Body of pancreas (tissue), 4 donors: ENCODE data around the gene MICAL2. TPM values are rescaled to one million over a fixed set of nuclear protein-coding genes. Genes with fewer than 3 reads are reported as not detected.
A peak's percentile ranks its signal among the peaks of the same experiment; 100 is the strongest.

ENCODE experiments used
- ATAC-seq: fragments of 150-250 bp; one replicate; pipeline ENCODE4 v1.9.1; 2016
- DNase-seq, 4 donors: peaks; one replicate each; pipeline ENCODE4 v3.0.0-alpha.2; 2019
- H3K27ac ChIP-seq, 4 donors: fragments of 200-600 bp; sonication (generic); 1 replicate in 3 of 4; 2 replicates in 1 of 4; pipeline versions ENCODE4 v1.5.1 to v1.6.1; 2016 to 2019; ENCODE audit warnings: mild to moderate bottlenecking in 1 of 4, mixed read lengths in 1 of 4, moderate library complexity in 1 of 4
- H3K27me3 ChIP-seq, 2 donors: fragments of 200-600 bp; sonication (generic); one replicate each; pipeline ENCODE4 v1.6.0; 2016; ENCODE audit warnings: mild to moderate bottlenecking in 1 of 2
- H3K36me3 ChIP-seq, 2 donors: fragments of 200-600 bp; sonication (generic); replicated peaks in 1 of 2; 2 replicates each; pipeline ENCODE4 v1.5.1; 2016; ENCODE audit warnings: low read depth in 2 of 2; ENCODE audit not compliant: insufficient read depth in 1 of 2
- H3K4me1 ChIP-seq: fragments of 200-600 bp; sonication (generic); one replicate; pipeline ENCODE4 v1.6.0; 2016
- H3K4me3 ChIP-seq, 2 donors: fragments of 200-600 bp; sonication (generic); 1 replicate in 1 of 2; 2 replicates in 1 of 2; pipeline ENCODE4 v1.5.1; 2016 to 2019
- H3K9me3 ChIP-seq, 3 donors: fragments of 200-600 bp; sonication (generic); 1 replicate in 2 of 3; 2 replicates in 1 of 3; pipeline ENCODE4 v1.5.1; 2016
- POLR2A ChIP-seq, 3 donors: fragments of 450-650 bp; IDR thresholded peaks; one replicate each; pipeline ENCODE4 v1.6.1; 2016; ENCODE audit warnings: antibody characterized with exemption in 3 of 3, mild to moderate bottlenecking in 2 of 3
- WGBS, 2 donors: methylation state at CpG; one replicate each; pipeline ENCODE4 v1.1.5; 2017; 5-methylcytosine and 5-hydroxymethylcytosine counted together
- intact Hi-C: fragments of 100-400 bp; cut with DNase I; formaldehyde crosslinking; loops from one replicate; pipeline ENCODE4 v1.15.1; 2023
- total RNA-seq, 2 donors: library from RNA; depleted of rRNA; stranded (reverse); fragments of >200 nt; gene quantifications; one replicate each; pipeline ENCODE4 v1.1.0, GENCODE V29; 2016
- TF ChIP-seq, protein P1 (sequence below), 7 experiments: fragments of 450-650 bp in 4 of 7; fragments of 200-600 bp in 3 of 7; sonication (generic) in 3 of 7; IDR thresholded peaks; one replicate each; pipeline ENCODE4 v1.5.1; 2016 to 2019; ENCODE audit warnings: antibody characterized with exemption in 7 of 7

The MICAL2 gene
- total RNA-seq, 2 donors from 2014 or later: 16.6 to 24.4 TPM

DNA sequence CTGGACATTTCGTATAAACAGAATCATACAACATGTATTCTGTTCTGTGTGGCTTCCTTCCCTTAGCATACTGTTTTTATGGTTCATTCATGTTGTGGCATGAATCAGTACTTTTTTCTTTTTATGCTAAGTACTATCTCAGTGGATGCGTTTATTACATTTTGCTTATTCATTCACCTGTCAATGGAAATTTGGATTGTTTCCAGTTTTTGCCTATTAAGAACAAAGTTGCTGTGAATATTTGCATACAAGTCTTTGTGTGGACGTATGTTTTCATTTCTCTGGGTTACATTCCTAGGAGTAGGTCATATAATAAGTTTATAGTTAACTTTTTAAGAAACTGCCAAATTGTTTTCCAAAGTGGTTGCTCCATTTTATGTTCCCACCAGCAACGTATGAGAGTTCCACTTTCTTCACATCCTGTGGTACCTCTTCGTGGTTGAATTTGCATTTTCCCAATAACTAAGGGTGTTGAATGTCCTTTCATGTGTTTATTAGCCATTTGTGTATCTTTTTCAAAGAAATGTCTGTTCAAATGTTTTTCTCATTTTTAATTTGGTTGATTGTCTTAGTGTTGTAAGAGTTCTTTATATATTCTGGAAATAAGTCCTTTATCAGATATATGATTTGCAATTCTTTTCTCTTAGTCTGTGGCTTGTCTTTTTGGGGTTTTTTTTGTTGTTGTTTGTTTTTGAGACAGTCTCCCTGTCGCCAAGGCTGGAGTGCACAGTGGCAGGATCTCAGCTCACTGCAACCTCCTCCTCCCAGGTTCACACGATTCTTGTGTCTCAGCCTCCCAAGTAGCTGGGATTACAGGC, 46.0 kb upstream of the MICAL2 start:
- WGBS, 2 donors: 73 to 81% methylated on average over 7 of the region's 7 CpGs
- no peaks in the 10 kb centered on the region for H3K36me3 ChIP-seq
- H3K27me3 ChIP-seq: no peaks in the 10 kb centered on the region
- H3K4me3 ChIP-seq: no peak overlapping the region
- TF ChIP-seq, protein P1, sequence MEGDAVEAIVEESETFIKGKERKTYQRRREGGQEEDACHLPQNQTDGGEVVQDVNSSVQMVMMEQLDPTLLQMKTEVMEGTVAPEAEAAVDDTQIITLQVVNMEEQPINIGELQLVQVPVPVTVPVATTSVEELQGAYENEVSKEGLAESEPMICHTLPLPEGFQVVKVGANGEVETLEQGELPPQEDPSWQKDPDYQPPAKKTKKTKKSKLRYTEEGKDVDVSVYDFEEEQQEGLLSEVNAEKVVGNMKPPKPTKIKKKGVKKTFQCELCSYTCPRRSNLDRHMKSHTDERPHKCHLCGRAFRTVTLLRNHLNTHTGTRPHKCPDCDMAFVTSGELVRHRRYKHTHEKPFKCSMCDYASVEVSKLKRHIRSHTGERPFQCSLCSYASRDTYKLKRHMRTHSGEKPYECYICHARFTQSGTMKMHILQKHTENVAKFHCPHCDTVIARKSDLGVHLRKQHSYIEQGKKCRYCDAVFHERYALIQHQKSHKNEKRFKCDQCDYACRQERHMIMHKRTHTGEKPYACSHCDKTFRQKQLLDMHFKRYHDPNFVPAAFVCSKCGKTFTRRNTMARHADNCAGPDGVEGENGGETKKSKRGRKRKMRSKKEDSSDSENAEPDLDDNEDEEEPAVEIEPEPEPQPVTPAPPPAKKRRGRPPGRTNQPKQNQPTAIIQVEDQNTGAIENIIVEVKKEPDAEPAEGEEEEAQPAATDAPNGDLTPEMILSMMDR (IDR thresholded peaks at IDR 0.05): no peak
- no peak for TF ChIP-seq POLR2A (IDR thresholded peaks at IDR 0.05)
- no peak overlapping the region for H3K27ac ChIP-seq
- ATAC-seq: no peak
- no peak for DNase-seq
- intact Hi-C loops: no loop called here
- H3K9me3 ChIP-seq: no peaks in the 10 kb centered on the region
- H3K4me1 ChIP-seq: peaks cover 11% of the 10 kb centered on the region

DNA sequence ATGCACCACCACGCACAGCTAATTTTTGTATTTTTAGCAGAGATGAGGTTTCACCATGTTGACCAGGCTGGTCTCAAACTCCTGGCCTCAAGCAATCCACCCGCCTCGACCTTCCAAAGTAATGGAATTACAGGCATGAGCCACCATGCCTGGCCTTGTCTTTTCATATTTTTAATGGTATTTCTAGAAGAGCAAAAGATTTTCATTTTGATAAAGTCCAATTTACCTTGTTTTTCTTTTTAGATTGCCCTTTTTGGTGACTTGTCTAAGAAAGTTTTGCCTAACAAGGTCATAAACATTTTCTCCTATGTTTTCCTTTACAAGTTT, 45.5 kb upstream of the MICAL2 start:
- Histone ChIP-seq H3K4me1 (peaks cover 11% of the 10 kb centered on the region), H3K4me3 (no peak overlapping the region), H3K27me3 (no peaks in the 10 kb centered on the region), H3K9me3 (no peaks in the 10 kb centered on the region), H3K36me3 (no peaks in the 10 kb centered on the region), H3K27ac (no peak overlapping the region)
- no peak for ATAC-seq
- intact Hi-C loops: no loop called here
- TF ChIP-seq, protein P1 (IDR thresholded peaks at IDR 0.05): no peak
- no peak for TF ChIP-seq POLR2A (IDR thresholded peaks at IDR 0.05)
- no peak for DNase-seq
- 95 to 96% methylated on average over 3 of the region's 3 CpGs for WGBS, 2 donors

DNA sequence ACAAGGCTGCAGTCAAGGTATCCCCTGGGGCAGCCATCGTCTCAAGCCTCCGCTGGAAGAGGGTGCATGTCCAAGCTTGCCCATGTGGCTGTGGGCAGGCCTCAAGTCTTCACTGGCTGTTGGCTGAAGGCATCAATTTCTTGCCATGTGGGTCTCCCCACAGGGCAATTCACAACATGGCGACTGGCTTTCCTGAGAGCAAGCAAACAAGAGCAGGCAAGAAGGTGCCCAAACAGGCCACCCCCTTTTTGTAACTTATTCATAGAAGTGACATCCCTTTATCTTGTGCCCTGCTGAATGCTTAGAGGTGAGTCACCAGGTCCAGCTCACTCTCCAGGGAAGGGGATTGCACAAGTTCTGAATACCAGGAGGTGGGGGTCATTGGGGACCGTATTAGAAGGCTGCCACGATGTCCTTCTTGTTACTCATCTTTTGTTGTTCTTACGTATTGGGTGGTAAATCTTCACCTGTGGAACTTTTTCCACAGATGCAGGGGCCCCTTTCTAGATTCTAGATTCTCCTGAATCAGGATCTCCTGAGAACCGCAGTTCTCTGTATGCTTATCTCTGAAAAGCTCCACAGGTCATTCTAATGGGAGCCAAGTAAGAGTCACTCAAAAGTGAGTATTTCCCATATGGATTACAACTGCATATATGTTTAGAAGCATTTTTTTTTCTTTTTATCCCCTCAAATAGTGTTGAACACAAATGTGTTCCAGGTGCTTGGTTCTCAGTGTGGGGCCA, 44.2 kb upstream of the MICAL2 start:
- H3K9me3 ChIP-seq: no peaks in the 10 kb centered on the region
- intact Hi-C loops: no loop called here
- peak; percentile 79 for ATAC-seq
- no peak overlapping the region for H3K4me3 ChIP-seq
- no peaks in the 10 kb centered on the region for H3K36me3 ChIP-seq
- TF ChIP-seq POLR2A (IDR thresholded peaks at IDR 0.05): no peak
- TF ChIP-seq, protein P1 (IDR thresholded peaks at IDR 0.05): no peak
- WGBS, 2 donors: 64 to 76% methylated on average over 7 of the region's 7 CpGs
- peaks cover 11% of the 10 kb centered on the region for H3K4me1 ChIP-seq
- peak overlapping the region in 2 of 4 donors; percentile 34 to 59 for H3K27ac ChIP-seq
- H3K27me3 ChIP-seq: no peaks in the 10 kb centered on the region
- DNase-seq: peak in 2 of 4 donors; percentile 42 to 65

DNA sequence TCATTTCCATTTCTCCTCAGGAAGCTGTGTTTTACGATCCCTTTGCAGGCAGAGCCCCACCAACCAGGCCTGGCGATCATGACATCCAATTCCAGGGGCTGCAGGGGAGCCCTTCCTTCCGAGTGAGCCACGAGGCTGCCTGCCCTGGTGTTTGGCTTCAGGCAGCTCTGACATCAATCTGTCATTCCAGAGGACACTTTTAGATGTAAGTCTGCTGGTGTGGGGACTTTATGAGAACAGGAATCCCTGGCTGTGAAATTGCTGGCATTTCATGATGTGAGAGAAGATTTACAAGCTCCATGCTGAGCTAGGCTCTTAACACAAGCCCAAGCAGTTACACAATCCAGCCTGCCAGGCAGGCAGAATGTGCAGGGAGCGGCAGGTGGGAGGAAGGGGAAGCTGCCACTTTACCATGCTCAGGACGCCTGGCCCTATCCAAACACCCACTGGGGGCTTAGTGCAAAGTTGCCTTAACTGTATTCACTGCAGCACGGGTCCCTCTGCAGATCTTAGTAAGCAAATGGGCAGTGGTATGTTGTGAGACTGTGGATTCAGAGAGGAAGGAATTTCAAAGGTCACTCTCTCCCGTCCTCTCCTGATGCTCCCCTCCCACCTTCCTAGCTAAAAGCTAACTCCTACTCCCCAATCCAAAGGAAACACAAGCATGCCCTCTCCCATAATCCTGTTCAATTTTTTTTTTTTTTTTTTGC, 43.4 kb upstream of the MICAL2 start:
- Histone ChIP-seq H3K36me3 (no peaks in the 10 kb centered on the region), H3K4me1 (peaks cover 11% of the 10 kb centered on the region), H3K4me3 (no peak overlapping the region), H3K9me3 (no peaks in the 10 kb centered on the region), H3K27me3 (no peaks in the 10 kb centered on the region), H3K27ac (peak overlapping the region in 2 of 4 donors; percentile 14 to 59)
- 55 to 63% methylated on average over 8 of the region's 8 CpGs for WGBS, 2 donors
- TF ChIP-seq POLR2A (IDR thresholded peaks at IDR 0.05): no peak
- TF ChIP-seq, protein P1 (IDR thresholded peaks at IDR 0.05): no peak
- DNase-seq: peak in 1 of 4 donors; percentile 31
- intact Hi-C loops: no loop called here
- peak; percentile 22 for ATAC-seq
